AG09309 (cell line): Measurements from ENCODE around the gene RNF151.
A peak's percentile ranks its signal among the peaks of the same experiment; 100 is the strongest.
"Not testable (repeated sequence)": the region's sequence is repeated elsewhere in the genome, so short reads cannot be mapped to it uniquely, and the experiment has no call there.

Source experiments
- DNase-seq: peaks from one replicate; pipeline ENCODE4 v3.0.0-alpha.2; 2010; ENCODE audit warnings: low read depth
- H3K4me3 ChIP-seq: 2 replicates; pipeline ENCODE4 v1.5.1; 2011; ENCODE audit warnings: mild to moderate bottlenecking, low read depth, low read length, moderate library complexity; ENCODE audit not compliant: control insufficient read depth
- TF ChIP-seq, protein P1 (sequence below): IDR thresholded peaks from 2 replicates; pipeline ENCODE4 v1.5.1; 2011; ENCODE audit warnings: mild to moderate bottlenecking, low read depth, low read length, inconsistent platforms; ENCODE audit not compliant: insufficient read depth, control insufficient read depth; ENCODE audit errors: missing control alignments

Gene RNF151

DNA sequence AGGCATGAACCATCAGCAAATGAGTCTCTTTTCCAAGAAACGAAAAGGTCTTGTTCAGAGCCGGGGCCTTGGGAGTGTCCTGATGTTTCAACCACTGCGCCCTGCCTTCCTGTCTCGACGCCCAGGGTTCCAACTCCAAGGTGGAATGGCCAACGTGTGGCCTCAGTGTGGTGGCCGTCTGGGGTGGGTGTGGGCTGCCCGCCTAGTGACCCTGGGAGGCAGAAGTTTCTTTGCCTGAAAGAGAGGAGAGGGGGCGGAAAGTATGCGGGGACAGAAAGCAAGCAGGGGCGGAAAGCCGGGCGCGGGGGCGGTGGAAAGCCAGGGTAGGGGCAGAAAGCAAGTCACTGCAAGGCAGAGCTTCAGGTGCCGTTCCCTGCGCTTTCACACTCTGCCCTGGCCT is 27.7 kb upstream of the RNF151 start:
- TF ChIP-seq, protein P1, sequence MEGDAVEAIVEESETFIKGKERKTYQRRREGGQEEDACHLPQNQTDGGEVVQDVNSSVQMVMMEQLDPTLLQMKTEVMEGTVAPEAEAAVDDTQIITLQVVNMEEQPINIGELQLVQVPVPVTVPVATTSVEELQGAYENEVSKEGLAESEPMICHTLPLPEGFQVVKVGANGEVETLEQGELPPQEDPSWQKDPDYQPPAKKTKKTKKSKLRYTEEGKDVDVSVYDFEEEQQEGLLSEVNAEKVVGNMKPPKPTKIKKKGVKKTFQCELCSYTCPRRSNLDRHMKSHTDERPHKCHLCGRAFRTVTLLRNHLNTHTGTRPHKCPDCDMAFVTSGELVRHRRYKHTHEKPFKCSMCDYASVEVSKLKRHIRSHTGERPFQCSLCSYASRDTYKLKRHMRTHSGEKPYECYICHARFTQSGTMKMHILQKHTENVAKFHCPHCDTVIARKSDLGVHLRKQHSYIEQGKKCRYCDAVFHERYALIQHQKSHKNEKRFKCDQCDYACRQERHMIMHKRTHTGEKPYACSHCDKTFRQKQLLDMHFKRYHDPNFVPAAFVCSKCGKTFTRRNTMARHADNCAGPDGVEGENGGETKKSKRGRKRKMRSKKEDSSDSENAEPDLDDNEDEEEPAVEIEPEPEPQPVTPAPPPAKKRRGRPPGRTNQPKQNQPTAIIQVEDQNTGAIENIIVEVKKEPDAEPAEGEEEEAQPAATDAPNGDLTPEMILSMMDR = no peak
- DNase-seq = no peak
- H3K4me3 ChIP-seq = no peak overlapping the region

DNA sequence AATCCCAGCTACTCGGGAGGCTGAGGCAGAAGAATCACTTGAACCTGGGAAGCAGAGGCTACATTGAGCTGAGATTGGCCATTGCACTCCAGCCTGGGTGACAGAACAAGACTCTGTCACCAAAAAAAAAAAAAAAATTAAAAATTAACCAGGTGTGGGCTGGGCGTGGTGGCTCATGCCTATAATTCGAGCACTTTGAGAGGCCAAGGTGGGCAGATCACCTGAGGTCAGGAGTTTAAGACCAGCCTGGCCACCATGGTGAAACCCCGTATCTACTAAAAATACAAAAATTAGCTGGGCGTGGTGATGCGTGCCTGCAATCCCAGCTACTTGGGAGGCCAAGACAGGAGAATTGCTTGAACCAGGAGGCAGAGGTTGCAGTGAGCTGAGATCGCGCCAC is 26.8 kb upstream of the RNF151 start:
- not testable (repeated sequence) for H3K4me3 ChIP-seq, DNase-seq

GRCh38 chr16:1940273-1941161 is 26.1 kb upstream of the RNF151 start:
- DNase-seq = no peak
- no peak overlapping the region for H3K4me3 ChIP-seq
- TF ChIP-seq, protein P1 = no peak

GRCh38 chr16:1941162-1942046 is 25.3 kb upstream of the RNF151 start:
- H3K4me3 ChIP-seq = peak overlapping the region; percentile 84
- TF ChIP-seq, protein P1 = no peak

DNA sequence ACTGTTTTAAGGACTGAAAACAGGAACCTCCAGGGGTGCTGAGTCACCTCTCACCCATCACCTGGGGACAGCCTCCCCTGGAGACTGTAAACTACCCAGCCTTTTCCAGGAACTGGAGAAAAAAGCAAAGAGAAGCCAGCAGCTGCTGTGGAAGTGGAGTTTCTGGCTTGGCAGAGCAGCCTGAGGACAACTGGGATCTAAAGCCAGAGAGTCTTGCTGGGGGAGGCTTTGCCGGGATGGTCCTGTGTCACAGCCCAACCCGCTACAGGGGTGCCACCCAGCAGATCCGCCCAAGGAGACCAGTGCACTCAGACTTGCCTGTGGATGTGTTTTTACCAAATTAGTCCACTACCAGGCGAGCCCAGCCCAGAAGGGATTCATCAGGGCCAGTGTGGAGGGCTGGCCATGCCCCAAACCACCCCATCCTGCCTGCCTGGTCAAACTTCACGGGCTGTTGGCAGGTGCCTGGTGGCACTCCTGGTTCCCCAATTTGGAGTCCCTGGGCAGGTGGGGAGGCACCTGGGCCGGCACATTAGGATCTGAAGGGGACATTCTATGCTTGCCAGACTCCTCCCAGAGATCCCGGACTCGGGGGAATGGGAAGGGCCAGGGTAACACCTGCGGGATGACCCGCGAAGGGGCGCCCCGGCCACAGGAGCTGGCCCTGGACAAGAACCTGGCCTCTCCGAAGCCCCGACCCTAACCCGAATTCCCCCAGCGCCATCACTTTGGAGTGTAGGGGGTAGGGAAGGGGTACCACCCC is 24.4 kb upstream of the RNF151 start:
- TF ChIP-seq, protein P1 = no peak
- no peak for DNase-seq
- peak overlapping the region; percentile 84 for H3K4me3 ChIP-seq

More at GRCh38 chr16:1941162-1942046, 25.3 kb upstream of the RNF151 start:
- DNase-seq = no peak

GRCh38 chr16:1942810-1943726 is 23.6 kb upstream of the RNF151 start, which contains the start of gene MSRB1:
Gene MSRB1, minus strand, starts transcription at chr16:1943199. Its CDS starts 43 bp downstream, at chr16:1943156.
- peak; percentile 76 for DNase-seq
- peak within 1 kb of the TSS; percentile 84 for H3K4me3 ChIP-seq
- TF ChIP-seq, protein P1 = no peak
